GM12878 (cell line): ENCODE data around the gene CLEC17A. TPM values are rescaled to one million over a fixed set of nuclear protein-coding genes. Genes with fewer than 3 reads are reported as not detected.

Experiments used
- BACH1 ChIP-seq: fragments of 450-650 bp; IDR thresholded peaks from 2 replicates; pipeline ENCODE4 v1.6.1; 2017; ENCODE audit warnings: mild to moderate bottlenecking, borderline replicate concordance
- BRCA1 ChIP-seq: IDR thresholded peaks from 2 replicates; pipeline ENCODE4 v1.6.1; 2011; ENCODE audit warnings: low read depth, low read length, improper control_type of control experiment
- DPF2 ChIP-seq: fragments of 450-650 bp; IDR thresholded peaks from 2 replicates; pipeline ENCODE4 v1.6.1; 2017; ENCODE audit warnings: mild to moderate bottlenecking
- EZH2 ChIP-seq: IDR thresholded peaks from 2 replicates; pipeline ENCODE4 v1.6.1; 2012; ENCODE audit warnings: low read depth, mild to moderate bottlenecking, control low read depth, inconsistent platforms, low read length, borderline replicate concordance; ENCODE audit not compliant: control insufficient read depth
- HDGF ChIP-seq: fragments of 450-650 bp; IDR thresholded peaks from 2 replicates; pipeline ENCODE4 v1.6.1; 2016; ENCODE audit warnings: antibody characterized with exemption
- MEF2A ChIP-seq: IDR thresholded peaks from 2 replicates; pipeline ENCODE4 v1.6.1; 2011; ENCODE audit warnings: low read depth, mild to moderate bottlenecking, low read length, moderate library complexity; ENCODE audit not compliant: insufficient read depth
- NR2C1 ChIP-seq: fragments of 450-650 bp; IDR thresholded peaks from 2 replicates; pipeline ENCODE4 v1.6.1; 2017; ENCODE audit warnings: antibody characterized with exemption, mild to moderate bottlenecking, moderate library complexity
- POLR2AphosphoS5 ChIP-seq: IDR thresholded peaks from 2 replicates; pipeline ENCODE4 v1.6.1; 2011; ENCODE audit warnings: mild to moderate bottlenecking, low read length, inconsistent platforms
- RELA ChIP-seq: fragments of 450-650 bp; IDR thresholded peaks from 2 replicates; pipeline ENCODE4 v1.8.0; 2014; ENCODE audit warnings: borderline replicate concordance; ENCODE audit not compliant: partially characterized antibody
- SMAD5 ChIP-seq: IDR thresholded peaks from 2 replicates; pipeline ENCODE4 v1.6.1; 2016; ENCODE audit warnings: antibody characterized with exemption, low read depth
- SREBF2 ChIP-seq: IDR thresholded peaks from 2 replicates; pipeline ENCODE4 v1.6.1; 2012; ENCODE audit warnings: mild to moderate bottlenecking, low read length
- STAT3 ChIP-seq: IDR thresholded peaks from 2 replicates; pipeline ENCODE4 v1.6.1; 2011; ENCODE audit warnings: low read depth, low read length, improper control_type of control experiment
- TAF1 ChIP-seq: IDR thresholded peaks from 2 replicates; pipeline ENCODE4 v1.6.1; 2011; ENCODE audit warnings: mild to moderate bottlenecking, low read depth, low read length, borderline replicate concordance
- YBX1 ChIP-seq: fragments of 450-650 bp; IDR thresholded peaks from 2 replicates; pipeline ENCODE4 v1.6.1; 2016; ENCODE audit warnings: antibody characterized with exemption
- ZBED1 ChIP-seq: IDR thresholded peaks from 2 replicates; pipeline ENCODE4 v1.6.1; 2016; ENCODE audit warnings: borderline replicate concordance
- ZNF207 ChIP-seq: fragments of 450-650 bp; IDR thresholded peaks from 2 replicates; pipeline ENCODE4 v1.6.1; 2014; ENCODE audit warnings: antibody characterized with exemption, mild to moderate bottlenecking, borderline replicate concordance
- ZNF622 ChIP-seq: fragments of 450-650 bp; IDR thresholded peaks from 2 replicates; pipeline ENCODE4 v1.6.1; 2017; ENCODE audit warnings: mild to moderate bottlenecking, inconsistent platforms
- polyA plus RNA-seq, 11 experiments: library from polyadenylated mRNA; depleted of rRNA in 4 of 11; unstranded in 6 of 11; stranded (reverse) in 5 of 11; fragments of >200 nt; fragmentation: Nextera tagmentation in 4 of 11; fragmentation: Illumina TruSeq in 1 of 11; extraction: Ambion mirVana in 4 of 11; extraction: Trizol in 1 of 11; gene quantifications; 1 replicate in 1 of 11; 2 replicates in 10 of 11; pipeline versions ENCODE4 v1.2.1 to v1.2.3, GENCODE V29; 2011 to 2016; ENCODE audit warnings: inconsistent platforms in 2 of 11, missing spikeins in 2 of 11, low read depth in 1 of 11
- total RNA-seq, 4 experiments: library from RNA; depleted of rRNA in 3 of 4; stranded (reverse); fragments of >200 nt in 3 of 4; fragmentation: Illumina TruSeq in 1 of 4; extraction: Trizol in 1 of 4; gene quantifications; 2 replicates each; pipeline versions ENCODE4 v1.2.1 to v1.2.3, GENCODE V29; 2013 to 2021
- TF ChIP-seq, protein P1 (sequence below), 3 experiments: IDR thresholded peaks in 2 of 3; conservative IDR thresholded peaks in 1 of 3; 2 replicates each; pipeline ENCODE4 v1.5.1; 2011; ENCODE audit warnings: low read depth in 3 of 3, low read length in 3 of 3, mild to moderate bottlenecking in 3 of 3, control low read depth in 2 of 3, moderate library complexity in 2 of 3, inconsistent platforms in 1 of 3, mixed read lengths in 1 of 3; ENCODE audit not compliant: control insufficient read depth in 2 of 3, insufficient read depth in 1 of 3; ENCODE audit errors: extremely low read depth in 1 of 3
- TF ChIP-seq, protein P2 (sequence below): fragments of 450-650 bp; IDR thresholded peaks from 2 replicates; pipeline ENCODE4 v1.6.1; 2017; ENCODE audit warnings: mild to moderate bottlenecking, moderate library complexity
- TF ChIP-seq, protein P3 (sequence below): fragments of 450-650 bp; IDR thresholded peaks from 2 replicates; pipeline ENCODE4 v1.6.1; 2017; ENCODE audit warnings: mild to moderate bottlenecking, low read depth, inconsistent platforms; ENCODE audit not compliant: poor library complexity, severe bottlenecking
- TF ChIP-seq, protein P4 (sequence below): IDR thresholded peaks from 2 replicates; pipeline ENCODE4 v1.6.1; 2012; ENCODE audit warnings: mild to moderate bottlenecking, low read depth, low read length

Gene CLEC17A
- total and polyA plus RNA-seq, 10 of the 15 experiments (the other 5 are each of a cell fraction or from before 2014, with no cell fraction given), result 12.9 to 131 (median 97.3) TPM

DNA sequence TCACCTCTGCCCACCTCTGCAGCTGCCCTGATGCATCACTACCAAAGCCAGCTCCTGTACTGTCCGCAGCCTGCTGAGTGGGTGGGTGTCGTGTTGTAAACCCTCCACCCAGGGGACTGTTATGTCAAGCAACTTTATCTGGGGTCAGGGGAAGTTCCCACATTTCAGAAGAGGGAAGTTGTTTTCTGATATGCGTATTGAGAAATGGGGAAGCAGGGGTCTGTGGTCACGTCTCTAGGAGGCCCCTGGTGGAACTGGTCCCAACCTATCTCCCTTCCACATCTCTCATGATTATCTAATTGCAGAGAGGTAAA, 31.2 kb downstream of the CLEC17A start (continued):
- TF ChIP-seq ZNF622 (no peak), BRCA1 (no peak), POLR2AphosphoS5 (no peak), DPF2 (peak; percentile 80; the same call in 1 of the 2 replicates), SMAD5 (no peak; the same call in 1 of the 2 replicates), EZH2 (no peak), ZNF207 (no peak), SREBF2 (no peak), MEF2A (no peak), HDGF (no peak), YBX1 (no peak), ZBED1 (0 out of 2 replicates have a peak, but pooled peaks have one; percentile 1), BACH1 (peak; percentile 25; the same call in 1 of the 2 replicates), NR2C1 (no peak), TAF1 (no peak), RELA (peak; percentile 60), STAT3 (no peak)
- TF ChIP-seq, protein P1, sequence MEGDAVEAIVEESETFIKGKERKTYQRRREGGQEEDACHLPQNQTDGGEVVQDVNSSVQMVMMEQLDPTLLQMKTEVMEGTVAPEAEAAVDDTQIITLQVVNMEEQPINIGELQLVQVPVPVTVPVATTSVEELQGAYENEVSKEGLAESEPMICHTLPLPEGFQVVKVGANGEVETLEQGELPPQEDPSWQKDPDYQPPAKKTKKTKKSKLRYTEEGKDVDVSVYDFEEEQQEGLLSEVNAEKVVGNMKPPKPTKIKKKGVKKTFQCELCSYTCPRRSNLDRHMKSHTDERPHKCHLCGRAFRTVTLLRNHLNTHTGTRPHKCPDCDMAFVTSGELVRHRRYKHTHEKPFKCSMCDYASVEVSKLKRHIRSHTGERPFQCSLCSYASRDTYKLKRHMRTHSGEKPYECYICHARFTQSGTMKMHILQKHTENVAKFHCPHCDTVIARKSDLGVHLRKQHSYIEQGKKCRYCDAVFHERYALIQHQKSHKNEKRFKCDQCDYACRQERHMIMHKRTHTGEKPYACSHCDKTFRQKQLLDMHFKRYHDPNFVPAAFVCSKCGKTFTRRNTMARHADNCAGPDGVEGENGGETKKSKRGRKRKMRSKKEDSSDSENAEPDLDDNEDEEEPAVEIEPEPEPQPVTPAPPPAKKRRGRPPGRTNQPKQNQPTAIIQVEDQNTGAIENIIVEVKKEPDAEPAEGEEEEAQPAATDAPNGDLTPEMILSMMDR (IDR thresholded peaks at IDR 0.05 in 2 of 3, conservative IDR thresholded peaks at IDR 0.05 in 1 of 3; ENCODE audit: control insufficient read depth in 2 of 3, extremely low read depth in 1 of 3, insufficient read depth in 1 of 3, low read depth in 3 of 3, low read length in 3 of 3), result no peak
- TF ChIP-seq, protein P2, sequence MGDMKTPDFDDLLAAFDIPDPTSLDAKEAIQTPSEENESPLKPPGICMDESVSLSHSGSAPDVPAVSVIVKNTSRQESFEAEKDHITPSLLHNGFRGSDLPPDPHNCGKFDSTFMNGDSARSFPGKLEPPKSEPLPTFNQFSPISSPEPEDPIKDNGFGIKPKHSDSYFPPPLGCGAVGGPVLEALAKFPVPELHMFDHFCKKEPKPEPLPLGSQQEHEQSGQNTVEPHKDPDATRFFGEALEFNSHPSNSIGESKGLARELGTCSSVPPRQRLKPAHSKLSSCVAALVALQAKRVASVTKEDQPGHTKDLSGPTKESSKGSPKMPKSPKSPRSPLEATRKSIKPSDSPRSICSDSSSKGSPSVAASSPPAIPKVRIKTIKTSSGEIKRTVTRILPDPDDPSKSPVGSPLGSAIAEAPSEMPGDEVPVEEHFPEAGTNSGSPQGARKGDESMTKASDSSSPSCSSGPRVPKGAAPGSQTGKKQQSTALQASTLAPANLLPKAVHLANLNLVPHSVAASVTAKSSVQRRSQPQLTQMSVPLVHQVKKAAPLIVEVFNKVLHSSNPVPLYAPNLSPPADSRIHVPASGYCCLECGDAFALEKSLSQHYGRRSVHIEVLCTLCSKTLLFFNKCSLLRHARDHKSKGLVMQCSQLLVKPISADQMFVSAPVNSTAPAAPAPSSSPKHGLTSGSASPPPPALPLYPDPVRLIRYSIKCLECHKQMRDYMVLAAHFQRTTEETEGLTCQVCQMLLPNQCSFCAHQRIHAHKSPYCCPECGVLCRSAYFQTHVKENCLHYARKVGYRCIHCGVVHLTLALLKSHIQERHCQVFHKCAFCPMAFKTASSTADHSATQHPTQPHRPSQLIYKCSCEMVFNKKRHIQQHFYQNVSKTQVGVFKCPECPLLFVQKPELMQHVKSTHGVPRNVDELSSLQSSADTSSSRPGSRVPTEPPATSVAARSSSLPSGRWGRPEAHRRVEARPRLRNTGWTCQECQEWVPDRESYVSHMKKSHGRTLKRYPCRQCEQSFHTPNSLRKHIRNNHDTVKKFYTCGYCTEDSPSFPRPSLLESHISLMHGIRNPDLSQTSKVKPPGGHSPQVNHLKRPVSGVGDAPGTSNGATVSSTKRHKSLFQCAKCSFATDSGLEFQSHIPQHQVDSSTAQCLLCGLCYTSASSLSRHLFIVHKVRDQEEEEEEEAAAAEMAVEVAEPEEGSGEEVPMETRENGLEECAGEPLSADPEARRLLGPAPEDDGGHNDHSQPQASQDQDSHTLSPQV, result no peak
- TF ChIP-seq, protein P3, sequence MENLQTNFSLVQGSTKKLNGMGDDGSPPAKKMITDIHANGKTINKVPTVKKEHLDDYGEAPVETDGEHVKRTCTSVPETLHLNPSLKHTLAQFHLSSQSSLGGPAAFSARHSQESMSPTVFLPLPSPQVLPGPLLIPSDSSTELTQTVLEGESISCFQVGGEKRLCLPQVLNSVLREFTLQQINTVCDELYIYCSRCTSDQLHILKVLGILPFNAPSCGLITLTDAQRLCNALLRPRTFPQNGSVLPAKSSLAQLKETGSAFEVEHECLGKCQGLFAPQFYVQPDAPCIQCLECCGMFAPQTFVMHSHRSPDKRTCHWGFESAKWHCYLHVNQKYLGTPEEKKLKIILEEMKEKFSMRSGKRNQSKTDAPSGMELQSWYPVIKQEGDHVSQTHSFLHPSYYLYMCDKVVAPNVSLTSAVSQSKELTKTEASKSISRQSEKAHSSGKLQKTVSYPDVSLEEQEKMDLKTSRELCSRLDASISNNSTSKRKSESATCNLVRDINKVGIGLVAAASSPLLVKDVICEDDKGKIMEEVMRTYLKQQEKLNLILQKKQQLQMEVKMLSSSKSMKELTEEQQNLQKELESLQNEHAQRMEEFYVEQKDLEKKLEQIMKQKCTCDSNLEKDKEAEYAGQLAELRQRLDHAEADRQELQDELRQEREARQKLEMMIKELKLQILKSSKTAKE, result peak; percentile 22
- TF ChIP-seq, protein P4, sequence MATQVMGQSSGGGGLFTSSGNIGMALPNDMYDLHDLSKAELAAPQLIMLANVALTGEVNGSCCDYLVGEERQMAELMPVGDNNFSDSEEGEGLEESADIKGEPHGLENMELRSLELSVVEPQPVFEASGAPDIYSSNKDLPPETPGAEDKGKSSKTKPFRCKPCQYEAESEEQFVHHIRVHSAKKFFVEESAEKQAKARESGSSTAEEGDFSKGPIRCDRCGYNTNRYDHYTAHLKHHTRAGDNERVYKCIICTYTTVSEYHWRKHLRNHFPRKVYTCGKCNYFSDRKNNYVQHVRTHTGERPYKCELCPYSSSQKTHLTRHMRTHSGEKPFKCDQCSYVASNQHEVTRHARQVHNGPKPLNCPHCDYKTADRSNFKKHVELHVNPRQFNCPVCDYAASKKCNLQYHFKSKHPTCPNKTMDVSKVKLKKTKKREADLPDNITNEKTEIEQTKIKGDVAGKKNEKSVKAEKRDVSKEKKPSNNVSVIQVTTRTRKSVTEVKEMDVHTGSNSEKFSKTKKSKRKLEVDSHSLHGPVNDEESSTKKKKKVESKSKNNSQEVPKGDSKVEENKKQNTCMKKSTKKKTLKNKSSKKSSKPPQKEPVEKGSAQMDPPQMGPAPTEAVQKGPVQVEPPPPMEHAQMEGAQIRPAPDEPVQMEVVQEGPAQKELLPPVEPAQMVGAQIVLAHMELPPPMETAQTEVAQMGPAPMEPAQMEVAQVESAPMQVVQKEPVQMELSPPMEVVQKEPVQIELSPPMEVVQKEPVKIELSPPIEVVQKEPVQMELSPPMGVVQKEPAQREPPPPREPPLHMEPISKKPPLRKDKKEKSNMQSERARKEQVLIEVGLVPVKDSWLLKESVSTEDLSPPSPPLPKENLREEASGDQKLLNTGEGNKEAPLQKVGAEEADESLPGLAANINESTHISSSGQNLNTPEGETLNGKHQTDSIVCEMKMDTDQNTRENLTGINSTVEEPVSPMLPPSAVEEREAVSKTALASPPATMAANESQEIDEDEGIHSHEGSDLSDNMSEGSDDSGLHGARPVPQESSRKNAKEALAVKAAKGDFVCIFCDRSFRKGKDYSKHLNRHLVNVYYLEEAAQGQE, result no peak
